Hepatocyte (in vitro differentiated cells): Measurements from ENCODE around the gene SRP68. TPM values are rescaled to one million over a fixed set of nuclear protein-coding genes. Genes with fewer than 3 reads are reported as not detected.

Experiments used
- DNase-seq: peaks from one replicate; pipeline ENCODE4 v3.0.0-alpha.2; 2016; ENCODE audit warnings: low spot score
- H2AFZ ChIP-seq: fragments of 200-600 bp; sonication (generic); 2 replicates; pipeline ENCODE4 v1.6.0; 2016; ENCODE audit warnings: antibody characterized with exemption, mild to moderate bottlenecking
- H3K27ac ChIP-seq: fragments of 200-600 bp; sonication (generic); 2 replicates; pipeline ENCODE4 v1.5.1; 2016; ENCODE audit warnings: mild to moderate bottlenecking
- H3K27me3 ChIP-seq: fragments of 200-600 bp; sonication (generic); 2 replicates; pipeline ENCODE4 v1.6.1; 2016
- H3K36me3 ChIP-seq: fragments of 200-600 bp; sonication (generic); replicated peaks from 2 replicates; pipeline ENCODE4 v1.5.1; 2016; ENCODE audit warnings: low read depth; ENCODE audit not compliant: insufficient read depth
- H3K4me1 ChIP-seq: fragments of 200-600 bp; sonication (generic); 2 replicates; pipeline ENCODE4 v1.5.1; 2016; ENCODE audit warnings: mild to moderate bottlenecking, moderate library complexity; ENCODE audit not compliant: insufficient read depth
- H3K4me2 ChIP-seq: fragments of 200-600 bp; sonication (generic); 2 replicates; pipeline ENCODE4 v1.6.0; 2016
- H3K4me3 ChIP-seq: fragments of 200-600 bp; sonication (generic); 2 replicates; pipeline ENCODE4 v1.5.1; 2016; ENCODE audit warnings: mild to moderate bottlenecking
- H3K79me2 ChIP-seq: fragments of 200-600 bp; sonication (generic); 2 replicates; pipeline ENCODE4 v1.6.0; 2017; ENCODE audit warnings: mild to moderate bottlenecking
- H3K9me2 ChIP-seq: fragments of 200-600 bp; sonication (generic); replicated peaks from 2 replicates; pipeline ENCODE4 v1.6.0; 2017; ENCODE audit warnings: mild to moderate bottlenecking; ENCODE audit not compliant: insufficient read depth
- H3K9me3 ChIP-seq: fragments of 200-600 bp; sonication (generic); 2 replicates; pipeline ENCODE4 v1.5.1; 2016; ENCODE audit warnings: low read depth, mild to moderate bottlenecking
- H4K20me1 ChIP-seq: fragments of 200-600 bp; sonication (generic); 2 replicates; pipeline ENCODE4 v1.6.0; 2016; ENCODE audit warnings: mild to moderate bottlenecking; ENCODE audit not compliant: insufficient read depth, poor library complexity, severe bottlenecking
- EZH2 ChIP-seq: fragments of 200-600 bp; sonication (generic); IDR thresholded peaks from 2 replicates; pipeline ENCODE4 v1.6.1; 2016; ENCODE audit warnings: antibody characterized with exemption, mild to moderate bottlenecking, borderline replicate concordance
- EZH2phosphoT487 ChIP-seq: fragments of 200-600 bp; sonication (generic); IDR thresholded peaks from one replicate; pipeline ENCODE4 v1.6.1; 2018; ENCODE audit warnings: antibody characterized with exemption, mild to moderate bottlenecking, low read depth, moderate library complexity; ENCODE audit not compliant: unreplicated experiment, severe bottlenecking
- WGBS: methylation state at CpG from one replicate; pipeline ENCODE4 v1.1.6; 2016; ENCODE audit warnings: low lambda C conversion rate; ENCODE audit errors: missing lambda C conversion rate; 5-methylcytosine and 5-hydroxymethylcytosine counted together
- polyA plus RNA-seq: library from polyadenylated mRNA; unstranded; fragments of >200 nt; fragmentation: Nextera tagmentation; extraction: Ambion mirVana; gene quantifications from 2 replicates; pipeline ENCODE4 v1.2.1, GENCODE V29; 2016
- total RNA-seq: library from RNA; depleted of rRNA; stranded (reverse); fragments of >200 nt; gene quantifications from 2 replicates; pipeline ENCODE4 v1.2.3, GENCODE V29; 2014
- TF ChIP-seq, protein P1 (sequence below): fragments of 200-600 bp; sonication (generic); IDR thresholded peaks from 2 replicates; pipeline ENCODE4 v1.5.1; 2016; ENCODE audit warnings: antibody characterized with exemption, mild to moderate bottlenecking; ENCODE audit not compliant: poor library complexity

The SRP68 gene
- total and polyA plus RNA-seq, 2 experiments from 2014 or later: 41.2 to 70.1 TPM

DNA sequence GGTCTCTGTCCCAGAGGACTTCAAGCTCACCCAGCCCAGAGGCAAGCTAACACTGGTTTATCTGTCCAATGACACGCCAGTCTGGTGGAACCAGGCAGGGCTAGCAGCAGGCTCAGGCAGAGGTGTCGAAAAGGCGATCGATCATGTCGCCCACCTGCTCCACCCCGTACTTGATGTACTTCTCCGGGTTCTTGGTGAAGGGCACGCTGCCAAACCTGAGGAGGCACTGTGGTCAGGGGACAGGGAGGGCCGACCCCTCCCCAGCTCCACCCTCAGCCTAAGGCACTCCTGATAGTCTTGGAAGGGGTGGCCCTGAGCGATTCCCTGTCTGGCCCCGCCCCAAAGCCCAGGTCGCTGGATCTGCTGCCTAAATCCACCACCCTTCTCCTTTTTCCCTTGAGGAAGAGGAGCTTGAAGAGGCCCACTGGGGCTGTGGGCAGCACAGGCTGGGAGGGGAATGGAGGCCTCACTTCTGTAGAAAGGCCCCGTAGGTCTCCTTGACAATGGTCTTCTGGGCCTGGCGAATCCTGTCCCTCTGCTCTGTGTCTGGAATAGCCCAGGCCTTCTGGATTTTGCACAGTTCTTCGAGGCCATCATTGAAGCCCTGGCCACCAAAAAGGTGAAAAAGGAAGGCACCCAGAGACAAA, 11.3 kb upstream of the SRP68 start:
- H3K9me3 ChIP-seq: no peaks in the 10 kb centered on the region
- no peak overlapping the region for H2AFZ ChIP-seq
- H3K79me2 ChIP-seq: no peaks in the 10 kb centered on the region
- no peaks in the 10 kb centered on the region for H3K9me2 ChIP-seq
- WGBS: 94% methylated on average over 15 of the region's 15 CpGs
- no peaks in the 10 kb centered on the region for H3K36me3 ChIP-seq
- no peak overlapping the region for H3K4me3 ChIP-seq
- TF ChIP-seq EZH2phosphoT487: no peak
- TF ChIP-seq EZH2: no peak
- TF ChIP-seq, protein P1, sequence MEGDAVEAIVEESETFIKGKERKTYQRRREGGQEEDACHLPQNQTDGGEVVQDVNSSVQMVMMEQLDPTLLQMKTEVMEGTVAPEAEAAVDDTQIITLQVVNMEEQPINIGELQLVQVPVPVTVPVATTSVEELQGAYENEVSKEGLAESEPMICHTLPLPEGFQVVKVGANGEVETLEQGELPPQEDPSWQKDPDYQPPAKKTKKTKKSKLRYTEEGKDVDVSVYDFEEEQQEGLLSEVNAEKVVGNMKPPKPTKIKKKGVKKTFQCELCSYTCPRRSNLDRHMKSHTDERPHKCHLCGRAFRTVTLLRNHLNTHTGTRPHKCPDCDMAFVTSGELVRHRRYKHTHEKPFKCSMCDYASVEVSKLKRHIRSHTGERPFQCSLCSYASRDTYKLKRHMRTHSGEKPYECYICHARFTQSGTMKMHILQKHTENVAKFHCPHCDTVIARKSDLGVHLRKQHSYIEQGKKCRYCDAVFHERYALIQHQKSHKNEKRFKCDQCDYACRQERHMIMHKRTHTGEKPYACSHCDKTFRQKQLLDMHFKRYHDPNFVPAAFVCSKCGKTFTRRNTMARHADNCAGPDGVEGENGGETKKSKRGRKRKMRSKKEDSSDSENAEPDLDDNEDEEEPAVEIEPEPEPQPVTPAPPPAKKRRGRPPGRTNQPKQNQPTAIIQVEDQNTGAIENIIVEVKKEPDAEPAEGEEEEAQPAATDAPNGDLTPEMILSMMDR: no peak
- no peak for DNase-seq
- H3K4me2 ChIP-seq: no peak overlapping the region
- H3K4me1 ChIP-seq: peaks cover 10% of the 10 kb centered on the region
- H4K20me1 ChIP-seq: no peaks in the 10 kb centered on the region
- H3K27ac ChIP-seq: no peak overlapping the region
- H3K27me3 ChIP-seq: peaks cover 17% of the 10 kb centered on the region

DNA sequence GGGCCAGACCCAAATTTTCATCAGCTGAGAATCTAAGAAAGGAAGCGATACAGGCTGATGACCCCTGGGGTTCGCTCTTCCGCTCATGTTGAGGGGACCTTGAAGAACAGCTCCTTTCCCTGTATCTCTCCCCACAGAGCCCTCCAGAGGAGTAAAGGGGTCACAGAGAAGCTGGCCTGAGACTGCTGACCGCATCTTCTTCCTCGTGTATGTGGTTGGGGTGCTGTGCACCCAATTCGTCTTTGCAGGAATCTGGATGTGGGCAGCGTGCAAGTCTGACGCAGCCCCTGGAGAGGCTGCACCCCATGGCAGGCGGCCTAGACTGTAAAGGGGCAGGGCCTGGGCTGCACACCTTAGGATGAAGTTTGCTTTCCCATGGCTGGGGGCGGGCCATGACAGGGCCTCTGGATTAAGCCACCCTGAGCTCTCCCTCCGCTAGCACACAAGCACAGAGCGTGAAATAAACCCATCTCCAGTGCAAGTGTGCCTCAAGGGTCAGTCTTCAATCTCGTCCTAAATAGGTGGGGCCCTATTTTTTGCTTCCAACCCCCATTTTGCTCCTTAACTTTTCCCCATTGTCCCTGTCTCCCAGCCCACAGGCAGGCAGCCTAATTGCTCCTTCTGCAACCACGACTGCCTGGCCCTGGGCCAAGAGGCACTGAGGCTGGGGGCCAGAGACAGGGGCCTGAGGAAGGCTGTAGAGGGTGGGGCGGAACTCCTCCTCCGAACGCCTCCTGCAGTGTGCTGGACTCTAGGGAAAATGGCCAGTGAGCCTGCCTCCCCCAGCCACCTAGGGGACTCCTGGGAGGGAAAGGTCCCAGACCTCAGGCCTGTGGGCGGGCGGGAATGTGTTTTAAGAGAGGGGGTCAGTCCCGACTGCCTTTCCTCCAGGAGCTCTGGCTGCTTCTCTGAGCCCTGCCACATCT, 10.3 kb upstream of the SRP68 start:
- TF ChIP-seq, protein P1: no peak
- no peak for TF ChIP-seq EZH2phosphoT487
- no peak for TF ChIP-seq EZH2
- H3K36me3 ChIP-seq: no peaks in the 10 kb centered on the region
- H3K79me2 ChIP-seq: no peaks in the 10 kb centered on the region
- H3K27ac ChIP-seq: no peak overlapping the region
- H3K27me3 ChIP-seq: peaks cover 27% of the 10 kb centered on the region
- DNase-seq: peak; percentile 1
- H3K9me3 ChIP-seq: no peaks in the 10 kb centered on the region
- no peak overlapping the region for H3K4me2 ChIP-seq
- H3K4me3 ChIP-seq: no peak overlapping the region
- H3K9me2 ChIP-seq: no peaks in the 10 kb centered on the region
- peaks cover 10% of the 10 kb centered on the region for H3K4me1 ChIP-seq
- H2AFZ ChIP-seq: no peak overlapping the region
- no peaks in the 10 kb centered on the region for H4K20me1 ChIP-seq
- 87% methylated on average over 20 of the region's 20 CpGs for WGBS

DNA sequence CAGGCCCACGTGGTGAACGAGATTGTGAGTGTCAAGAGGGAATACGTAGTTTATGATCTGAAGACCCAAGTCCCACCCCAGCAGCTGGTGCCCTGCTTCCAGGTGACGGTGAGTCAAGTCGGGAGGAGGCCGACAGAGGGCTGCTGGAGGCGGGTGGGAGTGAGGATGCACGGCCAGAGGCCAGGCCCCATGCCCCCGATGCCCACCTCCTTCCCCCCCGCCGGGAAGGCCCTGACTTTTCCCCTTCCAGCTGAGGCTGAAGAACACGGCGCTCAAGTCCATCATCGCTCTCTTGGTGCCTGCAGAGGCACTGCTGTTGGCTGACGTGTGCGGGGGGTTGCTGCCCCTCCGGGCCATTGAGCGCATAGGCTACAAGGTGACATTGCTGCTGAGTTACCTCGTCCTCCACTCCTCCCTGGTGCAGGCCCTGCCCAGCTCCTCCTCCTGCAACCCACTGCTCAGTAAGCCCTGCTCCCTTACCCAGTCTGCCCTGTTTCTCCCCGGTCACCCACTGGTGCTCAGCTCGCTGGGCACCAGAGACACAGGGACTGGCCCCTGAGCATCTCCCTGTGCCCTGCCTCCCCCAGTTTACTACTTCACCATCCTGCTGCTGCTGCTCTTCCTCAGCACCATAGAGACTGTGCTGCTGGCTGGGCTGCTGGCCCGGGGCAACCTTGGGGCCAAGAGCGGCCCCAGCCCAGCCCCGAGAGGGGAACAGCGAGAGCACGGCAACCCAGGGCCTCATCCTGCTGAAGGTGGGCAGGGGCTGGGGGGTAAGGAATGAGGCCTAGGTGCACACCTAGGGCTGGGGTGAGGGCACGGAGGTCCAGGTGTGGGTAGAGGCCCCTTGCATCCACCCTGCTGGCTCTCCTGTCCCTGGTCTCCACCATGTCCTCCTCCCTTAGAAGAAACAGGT, 9.2 kb upstream of the SRP68 start:
- Histone ChIP-seq H3K36me3 (no peaks in the 10 kb centered on the region), H3K9me2 (no peaks in the 10 kb centered on the region), H3K9me3 (no peaks in the 10 kb centered on the region), H3K4me2 (no peak overlapping the region), H2AFZ (no peak overlapping the region), H3K4me3 (no peak overlapping the region), H3K79me2 (no peaks in the 10 kb centered on the region), H3K27me3 (peaks cover 38% of the 10 kb centered on the region), H4K20me1 (no peaks in the 10 kb centered on the region), H3K4me1 (peaks cover 10% of the 10 kb centered on the region), H3K27ac (no peak overlapping the region)
- DNase-seq: no peak
- WGBS: 83% methylated on average over 23 of the region's 27 CpGs
- TF ChIP-seq EZH2 (no peak), EZH2phosphoT487 (no peak)
- TF ChIP-seq, protein P1: no peak
